TTC549 (cell line): ENCODE data around the gene MAN1A1.

Source experiments
- FAIRE-seq: peaks from 2 replicates; lab custom pipeline; 2012; peaks lifted over from hg19 to GRCh38; lab: Jason Lieb, UNC

Gene MAN1A1

GRCh38 chr6:119233312-119233984 is 116.1 kb downstream of the MAN1A1 start:
- FAIRE-seq: no peak

- no peak for FAIRE-seq
Observed at GRCh38 chr6:119231394-119231793, 118.2 kb downstream of the MAN1A1 start.

GRCh38 chr6:119230160-119230559 is 119.4 kb downstream of the MAN1A1 start:
- no peak for FAIRE-seq

GRCh38 chr6:119227377-119227776 is 122.2 kb downstream of the MAN1A1 start:
- FAIRE-seq: no peak

- FAIRE-seq: no peak
Observed at GRCh38 chr6:119226089-119226488, 123.5 kb downstream of the MAN1A1 start.

GRCh38 chr6:119224095-119224701 is 125.4 kb downstream of the MAN1A1 start:
- FAIRE-seq: no peak

- FAIRE-seq: no peak
Observed at GRCh38 chr6:119220452-119220851, 129.1 kb downstream of the MAN1A1 start.

GRCh38 chr6:119218548-119218947 is 131.0 kb downstream of the MAN1A1 start:
- FAIRE-seq: no peak

- FAIRE-seq: no peak
Observed at GRCh38 chr6:119215885-119216590, 133.5 kb downstream of the MAN1A1 start.

- no peak for FAIRE-seq
Observed at GRCh38 chr6:119215309-119215708, 134.3 kb downstream of the MAN1A1 start.

GRCh38 chr6:119210596-119210995 is 139.0 kb downstream of the MAN1A1 start:
- no peak for FAIRE-seq

- FAIRE-seq: no peak
Observed at GRCh38 chr6:119209452-119210205, 139.9 kb downstream of the MAN1A1 start.

GRCh38 chr6:119207971-119208725 is 141.4 kb downstream of the MAN1A1 start:
- FAIRE-seq: no peak

GRCh38 chr6:119207327-119207726 is 142.2 kb downstream of the MAN1A1 start:
- no peak for FAIRE-seq

- no peak for FAIRE-seq
Observed at GRCh38 chr6:119205911-119206618, 143.5 kb downstream of the MAN1A1 start.

GRCh38 chr6:119204719-119205118 is 144.8 kb downstream of the MAN1A1 start:
- FAIRE-seq: no peak

- FAIRE-seq: no peak
Observed at GRCh38 chr6:119201480-119201879, 148.1 kb downstream of the MAN1A1 start.

- FAIRE-seq: no peak
Observed at GRCh38 chr6:119200512-119201175, 148.9 kb downstream of the MAN1A1 start.

GRCh38 chr6:119197271-119197670 is 152.3 kb downstream of the MAN1A1 start:
- no peak for FAIRE-seq

GRCh38 chr6:119196715-119197114 is 152.8 kb downstream of the MAN1A1 start:
- FAIRE-seq: no peak

- no peak for FAIRE-seq
Observed at GRCh38 chr6:119195848-119196247, 153.7 kb downstream of the MAN1A1 start.
